ENCODE data around the gene BBX.

- no peak for TF ChIP-seq CTCF (IDR thresholded peaks at IDR 0.05; ENCODE audit: borderline replicate concordance, extremely low read depth, low read length, poor library complexity, severe bottlenecking)
- TF ChIP-seq EZH2 (IDR thresholded peaks at IDR 0.05; ENCODE audit: borderline replicate concordance, low read depth, low read length, severe bottlenecking), result no peak
These were observed 315.3 kb downstream of the BBX start for GRCh38 chr3:107837895-107838612.

Data from DND-41 (cell line).